Activated CD4-positive, alpha-beta T cell treated with anti-CD3 and anti-CD28 coated beads, Interleukin-2, amount 50 U/mL, for 1 hour (primary cell): ENCODE data around the gene BOD1L2.

ENCODE experiments used
- DNase-seq: peaks from one replicate; pipeline ENCODE4 v3.0.0-alpha.2; 2020

The BOD1L2 gene

DNA sequence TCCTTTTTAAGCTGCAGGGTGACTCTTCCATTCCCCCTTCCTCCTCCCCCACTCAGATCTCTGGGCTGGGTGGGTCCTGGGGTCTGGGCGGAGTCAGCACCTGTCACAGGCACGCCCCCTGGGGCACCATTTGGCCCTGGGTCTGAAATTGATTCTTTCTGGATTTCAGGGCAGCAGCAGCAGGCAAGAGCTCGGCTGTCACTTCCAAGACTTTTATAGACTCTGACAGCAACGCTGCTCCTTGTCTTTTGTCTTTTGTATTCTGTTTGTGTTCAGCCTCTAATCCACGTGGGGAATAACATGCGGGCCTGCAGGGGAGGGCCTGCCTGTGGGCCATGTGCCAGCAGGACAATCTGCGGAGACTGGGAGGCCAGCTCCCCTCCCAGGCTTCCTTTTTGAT is 3.9 kb downstream of the BOD1L2 start:
- no peak for DNase-seq

DNA sequence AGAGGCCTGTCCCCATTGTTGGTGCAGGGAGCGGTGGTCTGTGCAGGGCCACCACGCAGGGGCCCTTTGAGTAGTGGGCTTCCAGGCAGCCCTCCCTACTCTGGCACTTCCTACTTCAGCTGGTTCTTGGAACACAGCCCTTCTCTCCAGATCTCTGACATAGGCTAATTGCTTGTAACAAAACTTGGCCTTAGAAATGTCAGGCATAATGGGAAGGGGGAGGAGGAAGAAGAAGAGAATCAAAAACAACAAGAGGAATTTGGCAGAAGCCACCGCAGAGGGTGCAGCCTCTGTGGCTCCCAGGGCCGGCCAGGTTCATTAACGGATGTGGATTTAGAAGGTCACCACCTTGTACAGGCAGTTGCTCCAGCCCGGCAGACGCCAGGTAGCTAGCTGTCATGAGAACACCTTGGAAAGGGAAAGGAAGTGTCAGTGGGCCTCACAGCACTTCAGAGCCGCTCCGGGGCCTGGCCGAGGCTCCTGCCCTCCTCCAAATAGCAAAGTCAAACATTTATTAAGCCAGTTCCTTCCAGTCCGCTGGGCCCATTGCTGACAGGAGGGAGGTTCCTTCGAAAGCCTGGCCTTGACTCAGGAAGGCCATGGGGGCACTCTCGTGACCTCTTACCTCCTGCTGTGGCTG is 7.4 kb downstream of the BOD1L2 start:
- no peak for DNase-seq

DNA sequence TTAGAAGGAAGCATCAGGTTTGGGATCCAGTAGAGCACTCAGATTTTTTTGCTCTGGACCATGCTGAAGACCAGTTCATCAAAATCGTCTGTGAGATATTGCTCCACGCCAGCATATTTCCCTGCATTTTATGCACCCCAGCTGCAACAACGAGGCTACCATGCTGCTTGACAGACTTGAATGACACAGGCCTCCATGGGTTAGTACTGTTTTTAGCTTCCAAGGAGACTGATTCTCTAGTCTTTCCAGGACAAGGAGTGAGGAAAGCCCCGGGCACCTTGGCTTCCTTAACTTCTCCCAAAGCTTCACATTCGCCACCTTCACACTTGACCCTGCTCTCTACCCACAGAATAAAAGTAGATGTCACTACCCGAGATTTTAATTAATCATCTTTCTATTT is 17.5 kb downstream of the BOD1L2 start:
- no peak for DNase-seq

DNA sequence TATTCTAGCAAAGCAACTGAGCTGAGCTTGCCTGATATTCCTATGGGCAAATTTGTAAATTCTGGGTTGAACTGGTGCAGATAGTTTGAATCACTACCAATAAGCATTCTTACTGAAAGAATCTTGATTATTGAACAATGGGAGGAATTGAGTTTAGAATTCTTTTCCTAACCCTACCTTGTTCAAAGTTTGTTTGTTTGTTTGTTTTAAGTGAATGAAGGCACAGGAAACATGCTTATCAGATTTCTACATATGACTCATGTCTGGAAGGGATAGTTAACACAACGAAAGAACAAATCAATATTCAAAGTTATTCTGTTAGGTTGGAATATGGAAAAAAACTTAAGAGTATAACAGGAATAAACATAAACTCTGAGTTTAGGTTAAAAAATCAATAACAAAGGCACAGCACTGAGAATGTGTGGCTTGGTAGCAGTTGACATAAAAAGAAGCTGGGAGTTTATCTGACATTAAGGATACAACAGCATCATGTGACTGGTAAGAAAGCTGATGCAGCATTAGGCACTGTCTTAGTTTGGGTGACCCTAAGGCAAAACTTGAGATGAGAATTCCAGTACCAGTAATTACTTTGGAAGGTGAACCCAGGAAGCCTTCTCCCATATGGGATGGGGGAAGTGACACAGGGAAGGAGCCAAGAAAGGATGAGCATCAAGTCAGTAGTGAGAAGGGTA is 20.9 kb downstream of the BOD1L2 start:
- DNase-seq: no peak

DNA sequence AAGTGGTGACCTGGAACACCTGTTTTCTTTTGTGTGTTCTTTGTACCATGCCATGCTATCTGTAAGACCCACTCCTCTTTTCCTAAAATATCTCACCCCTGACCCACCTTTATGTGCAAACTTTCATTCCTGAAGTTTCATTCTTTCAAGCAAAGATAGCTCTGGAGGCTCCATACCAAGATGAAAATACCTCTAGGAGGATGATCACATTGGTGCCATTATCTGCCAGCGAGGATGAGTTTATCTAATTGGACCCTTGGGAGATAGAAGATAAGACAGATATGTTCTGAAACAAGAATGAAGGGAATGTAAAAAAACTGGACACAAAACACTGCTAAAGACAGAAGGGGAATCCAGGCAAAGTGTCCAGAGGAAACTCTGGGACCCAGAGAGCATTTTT is 24.1 kb downstream of the BOD1L2 start:
- DNase-seq: no peak

DNA sequence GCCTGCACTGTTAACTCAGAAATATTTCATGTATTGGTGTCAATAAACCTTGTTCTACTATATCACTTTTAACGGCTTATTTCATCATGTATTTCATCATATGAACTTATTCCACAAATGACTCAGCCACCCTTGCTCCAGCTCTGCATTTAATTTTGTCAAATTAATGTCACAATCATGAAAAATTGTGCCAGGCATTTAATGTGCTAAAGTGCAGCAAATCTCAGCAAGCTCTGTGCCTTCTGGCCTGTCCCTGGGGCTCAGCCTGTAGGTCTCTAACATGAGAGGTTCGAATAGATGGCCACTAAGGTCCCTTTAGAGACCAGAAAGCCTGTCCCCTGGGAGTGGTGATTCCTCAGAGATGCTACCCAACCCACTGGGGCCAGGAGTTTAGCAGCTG is 28.6 kb downstream of the BOD1L2 start:
- no peak for DNase-seq

DNA sequence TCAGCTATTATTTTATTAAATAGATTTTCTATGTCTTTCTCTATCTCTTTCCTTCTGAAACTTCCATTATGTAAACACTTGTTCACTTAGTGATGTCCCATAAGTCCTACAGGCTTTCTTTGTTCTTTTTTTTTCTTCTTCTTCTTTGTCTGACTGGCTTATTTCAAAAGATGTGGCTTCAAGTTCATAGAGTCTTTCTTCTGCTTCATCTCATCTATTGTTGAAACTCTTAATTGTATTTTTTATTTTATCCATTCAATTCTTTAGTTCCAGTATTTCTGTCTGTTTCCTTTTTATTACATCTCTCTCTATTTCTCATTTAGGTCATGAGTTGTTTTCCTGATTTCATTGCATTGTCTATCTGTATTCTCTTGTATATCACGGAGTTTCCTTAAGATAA is 38.5 kb downstream of the BOD1L2 start:
- DNase-seq: no peak

DNA sequence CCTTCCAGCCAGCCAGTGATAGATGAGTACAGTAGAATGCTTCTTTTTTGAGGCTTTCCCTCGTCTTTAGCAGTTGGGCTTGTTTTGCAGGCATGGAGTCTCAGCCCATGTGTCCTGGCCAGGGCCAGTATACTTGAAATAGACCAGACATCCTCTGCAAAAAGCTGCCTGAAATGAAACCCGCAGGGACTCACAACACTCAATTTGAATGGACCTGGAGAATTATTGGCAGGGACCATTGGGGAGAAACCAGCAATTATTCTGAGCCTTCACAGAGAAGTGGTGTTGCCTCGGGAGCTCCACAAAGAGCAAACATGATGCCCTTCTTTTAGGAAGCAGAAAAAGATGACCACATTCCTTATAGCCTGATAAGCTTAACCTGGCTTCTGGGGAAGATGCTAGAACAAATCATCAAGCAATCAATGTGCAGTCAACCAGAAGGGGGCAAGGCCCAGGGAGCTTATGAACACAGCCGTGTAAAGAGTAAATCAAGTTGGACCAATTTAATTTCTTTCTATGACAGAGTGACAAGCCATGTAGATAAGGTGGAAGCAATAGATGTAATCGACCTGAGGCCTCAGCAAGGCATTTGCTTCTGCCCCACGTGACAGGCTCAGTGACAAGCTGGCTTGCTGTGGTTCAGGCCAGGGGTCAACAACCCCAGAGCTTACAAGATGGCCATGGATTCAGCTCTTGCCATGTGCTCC is 42.1 kb downstream of the BOD1L2 start:
- DNase-seq: no peak

DNA sequence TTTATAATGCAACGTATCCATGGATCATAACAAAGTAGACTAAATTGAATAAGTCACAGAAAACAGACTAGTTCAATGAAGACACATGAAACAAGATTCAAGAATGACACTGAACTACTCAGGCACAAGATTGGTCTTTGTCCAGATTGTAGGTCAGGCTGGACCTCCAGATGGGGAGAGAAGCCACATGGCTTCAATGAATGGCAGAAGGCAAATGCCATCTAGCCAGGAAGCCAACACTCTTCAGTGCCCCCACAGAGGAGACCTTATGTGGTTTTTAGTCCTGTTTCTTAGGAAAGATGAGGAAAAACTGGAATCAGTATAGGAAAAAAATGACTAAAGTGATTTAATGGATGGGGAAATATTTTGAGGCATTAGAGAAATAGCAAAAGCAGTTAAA is 43.1 kb downstream of the BOD1L2 start:
- DNase-seq: no peak

DNA sequence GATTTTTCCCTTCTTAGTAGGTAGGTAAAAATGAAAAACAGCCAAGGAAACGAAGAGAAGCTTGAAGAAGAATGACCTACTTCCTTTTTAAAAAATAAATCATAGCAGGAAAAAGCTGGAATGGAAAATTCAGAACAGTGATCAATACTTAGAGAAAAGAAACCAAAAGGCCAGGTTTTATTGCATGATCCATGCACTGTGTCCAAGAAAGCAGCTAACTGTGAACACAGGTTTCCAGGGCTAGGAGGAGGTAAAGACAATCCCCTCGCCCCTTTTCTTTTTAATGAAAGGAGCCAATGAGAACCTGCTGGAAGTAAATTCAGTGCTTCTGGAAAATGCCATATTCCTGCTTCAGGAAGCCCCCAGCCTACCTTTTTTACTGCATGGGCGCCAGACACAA is 47.2 kb downstream of the BOD1L2 start:
- DNase-seq: no peak

DNA sequence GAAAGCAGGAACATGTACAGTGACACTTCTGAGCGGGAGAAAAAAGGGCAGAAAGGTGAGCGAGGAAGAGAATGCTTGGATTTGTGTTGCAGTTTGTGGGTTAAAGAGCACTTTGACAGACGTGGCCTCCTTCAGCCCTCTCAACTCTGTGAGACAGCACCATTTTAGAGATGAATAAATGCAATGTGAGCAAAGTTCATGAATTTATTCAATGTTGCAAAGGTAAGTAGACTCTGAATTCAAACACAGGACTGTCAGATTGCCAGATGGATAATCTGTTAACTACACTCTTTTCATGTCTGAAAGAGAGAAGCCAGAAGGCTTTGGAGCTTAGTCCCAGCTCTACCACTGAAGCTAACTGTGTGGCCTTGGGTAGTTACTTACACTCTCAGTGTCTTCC is 47.7 kb downstream of the BOD1L2 start:
- no peak for DNase-seq

DNA sequence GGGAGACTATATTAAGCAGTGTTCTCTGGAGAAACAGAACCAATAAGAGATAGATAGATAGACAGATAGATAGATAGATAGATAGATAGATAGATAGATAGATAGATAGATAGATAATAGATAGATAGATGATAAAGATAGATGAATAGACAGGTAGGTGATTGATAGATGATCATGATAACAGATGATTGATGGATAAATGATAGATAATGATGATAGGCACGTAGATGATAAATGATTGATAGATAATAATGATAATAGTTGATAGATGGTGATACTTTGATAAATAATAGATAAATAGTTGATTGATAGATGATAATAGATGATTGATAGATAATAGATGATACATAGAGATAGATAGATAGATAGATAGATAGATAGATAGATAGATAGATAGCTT is 48.5 kb downstream of the BOD1L2 start:
- DNase-seq: no peak

DNA sequence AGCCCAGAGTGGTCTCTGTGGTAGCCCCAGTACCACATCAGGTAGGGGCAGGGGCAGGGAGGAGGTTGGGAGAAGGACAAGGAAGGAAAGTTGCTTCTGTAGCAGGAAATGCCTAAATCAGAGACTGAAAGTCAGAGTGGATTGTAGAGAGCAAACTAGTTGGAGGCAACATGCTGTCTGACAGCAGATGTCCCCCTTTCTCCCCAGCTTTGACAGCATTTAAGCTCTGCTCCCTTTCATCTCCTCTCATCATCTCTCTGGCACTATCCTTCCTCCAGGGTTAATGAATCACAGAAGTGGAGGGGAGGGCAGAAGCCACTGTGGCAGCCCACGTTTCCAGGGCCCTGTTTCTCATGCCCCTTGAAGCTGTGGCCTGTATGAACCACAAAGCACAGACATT is 50.4 kb downstream of the BOD1L2 start:
- DNase-seq: no peak

DNA sequence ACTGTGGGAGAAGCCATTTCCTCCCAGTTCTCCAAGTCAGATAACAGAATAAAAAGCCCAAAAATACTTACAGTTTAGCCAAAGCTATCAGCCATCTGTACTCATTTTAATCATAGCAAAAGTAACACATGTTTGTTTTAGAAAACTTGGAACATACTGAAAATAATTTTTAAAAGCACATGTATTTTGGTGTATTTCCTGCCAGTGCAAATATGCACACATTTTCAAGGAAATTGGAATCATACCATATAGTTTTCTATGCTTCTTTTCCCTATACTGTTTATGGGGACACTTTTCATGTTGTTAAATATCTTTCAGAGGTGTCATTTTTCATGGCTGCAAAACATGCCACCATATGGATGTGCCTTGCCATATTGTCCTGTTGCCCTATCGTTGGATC is 51.2 kb downstream of the BOD1L2 start:
- no peak for DNase-seq
